ENCODE data around the gene PARP15.

- TF ChIP-seq CTCF (conservative IDR thresholded peaks at IDR 0.05; ENCODE audit: low read length) (no peak), EZH2phosphoT487 (IDR thresholded peaks at IDR 0.05; ENCODE audit: borderline replicate concordance, low read depth, low read length) (no peak)
Measured at GRCh38 chr3:122586098-122586497, 8.6 kb downstream of the PARP15 start.
